Stimulated activated naive CD8-positive, alpha-beta T cell treated with anti-CD3 and anti-CD28 coated beads, Interleukin-15, amount 100 ng/mL, for 72 hours (primary cell): ENCODE results near the gene IGFN1.

ENCODE experiments used
- ATAC-seq: fragments of 150-1000 bp; cut with Tn5 transposase; 2 replicates; pipeline ENCODE4 v1.10.0; 2021; ENCODE audit warnings: mild to moderate bottlenecking, moderate library complexity
- DNase-seq, 2 donors: peaks; one replicate each; pipeline ENCODE4 v3.0.0; 2021 to 2022
- H3K27ac Mint-ChIP-seq, 2 donors: one replicate each; pipeline ENCODE4 v1.8.0; 2022; ENCODE audit warnings: mild to moderate bottlenecking in 2 of 2, mixed read lengths in 2 of 2, moderate library complexity in 2 of 2
- H3K27me3 Mint-ChIP-seq: one replicate; pipeline ENCODE4 v1.8.0; 2022; ENCODE audit warnings: mixed read lengths
- H3K4me1 Mint-ChIP-seq: one replicate; pipeline ENCODE4 v1.8.0; 2022; ENCODE audit warnings: mild to moderate bottlenecking, mixed read lengths
- H3K4me3 Mint-ChIP-seq, 2 donors: one replicate each; pipeline ENCODE4 v1.8.0; 2022; ENCODE audit warnings: mild to moderate bottlenecking in 2 of 2, mixed read lengths in 2 of 2, moderate library complexity in 1 of 2
- H3K9me3 Mint-ChIP-seq, 2 donors: one replicate each; pipeline ENCODE4 v1.8.0; 2022; ENCODE audit warnings: mixed read lengths in 2 of 2

Gene IGFN1

GRCh38 chr1:201266276-201266675 lies 75.7 kb downstream of the IGFN1 start:
- H3K27me3 Mint-ChIP-seq, result peaks cover 42% of the 10 kb centered on the region
- DNase-seq, result no peak
- ATAC-seq, result no peak
- H3K4me3 Mint-ChIP-seq, result no peak overlapping the region
- H3K4me1 Mint-ChIP-seq, result no peaks in the 10 kb centered on the region
- H3K9me3 Mint-ChIP-seq, result no peaks in the 10 kb centered on the region
- H3K27ac Mint-ChIP-seq, result no peak overlapping the region

- Mint-ChIP-seq H3K27me3 (peaks cover 37% of the 10 kb centered on the region), H3K27ac (no peak overlapping the region), H3K4me1 (no peaks in the 10 kb centered on the region), H3K9me3 (no peaks in the 10 kb centered on the region), H3K4me3 (no peak overlapping the region)
- ATAC-seq (no peak), DNase-seq (no peak)
Measured at GRCh38 chr1:201266774-201267173, 76.2 kb downstream of the IGFN1 start.

DNA sequence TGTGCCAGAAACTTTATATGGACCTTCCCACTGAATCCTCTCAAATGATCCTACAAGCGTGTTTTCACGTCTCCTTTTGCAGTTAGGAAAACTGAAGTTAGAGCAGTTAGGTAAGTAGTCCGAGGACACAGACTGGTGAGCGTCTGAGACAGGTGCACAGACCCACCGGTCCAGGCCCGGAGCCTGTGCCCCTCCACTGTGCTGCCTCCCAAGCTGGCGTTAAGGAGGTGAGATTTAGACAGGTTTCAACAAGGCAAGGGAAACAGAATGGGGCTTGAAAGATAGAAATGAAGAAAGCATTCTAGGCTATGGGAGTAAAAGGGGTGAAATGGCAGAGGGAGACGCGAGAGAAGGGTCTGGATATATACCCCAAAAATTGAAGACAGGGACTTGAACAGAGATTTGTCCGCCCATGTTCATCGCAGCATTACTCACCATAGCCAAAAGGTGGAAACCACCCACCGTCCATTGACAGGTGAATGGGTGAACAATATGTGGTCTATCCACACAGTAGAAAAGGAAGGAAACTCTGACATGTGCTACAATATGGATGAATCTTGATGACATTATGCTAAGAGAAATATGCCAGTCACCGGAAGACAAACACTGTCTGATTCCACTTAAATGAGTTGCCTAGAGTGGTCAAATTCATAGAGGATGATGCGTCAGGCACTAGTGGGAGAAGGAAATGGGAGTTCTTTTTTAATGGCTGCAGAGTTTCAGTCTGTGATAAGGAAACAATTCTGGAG lies 77.0 kb downstream of the IGFN1 start:
- H3K9me3 Mint-ChIP-seq, result no peaks in the 10 kb centered on the region
- H3K4me1 Mint-ChIP-seq, result no peaks in the 10 kb centered on the region
- no peak overlapping the region for H3K4me3 Mint-ChIP-seq
- H3K27me3 Mint-ChIP-seq, result peaks cover 36% of the 10 kb centered on the region
- H3K27ac Mint-ChIP-seq, result peak overlapping the region in 1 of 2 donors; percentile 21
- DNase-seq (no peak), ATAC-seq (no peak)

GRCh38 chr1:201268604-201269151 lies 78.1 kb downstream of the IGFN1 start:
- H3K4me1 Mint-ChIP-seq, result no peaks in the 10 kb centered on the region
- no peak for ATAC-seq
- DNase-seq, result no peak
- no peak overlapping the region for H3K27ac Mint-ChIP-seq
- no peaks in the 10 kb centered on the region for H3K9me3 Mint-ChIP-seq
- no peak overlapping the region for H3K4me3 Mint-ChIP-seq
- peaks cover 36% of the 10 kb centered on the region for H3K27me3 Mint-ChIP-seq

- Mint-ChIP-seq H3K27ac (no peak overlapping the region), H3K27me3 (peaks cover 36% of the 10 kb centered on the region), H3K9me3 (no peaks in the 10 kb centered on the region), H3K4me1 (no peaks in the 10 kb centered on the region), H3K4me3 (no peak overlapping the region)
- ATAC-seq (no peak), DNase-seq (no peak)
Measured at GRCh38 chr1:201269281-201269680, 78.7 kb downstream of the IGFN1 start.

- H3K27ac Mint-ChIP-seq, result no peak overlapping the region
- H3K9me3 Mint-ChIP-seq, result no peaks in the 10 kb centered on the region
- peaks cover 36% of the 10 kb centered on the region for H3K27me3 Mint-ChIP-seq
- ATAC-seq, result no peak
- DNase-seq, result no peak
- no peak overlapping the region for H3K4me3 Mint-ChIP-seq
- no peaks in the 10 kb centered on the region for H3K4me1 Mint-ChIP-seq
Measured at GRCh38 chr1:201269900-201270410, 79.3 kb downstream of the IGFN1 start.

GRCh38 chr1:201270616-201271390 lies 80.2 kb downstream of the IGFN1 start:
- Mint-ChIP-seq H3K27me3 (peaks cover 36% of the 10 kb centered on the region), H3K9me3 (no peaks in the 10 kb centered on the region), H3K4me1 (no peaks in the 10 kb centered on the region), H3K27ac (peak overlapping the region in 1 of 2 donors; percentile 27), H3K4me3 (no peak overlapping the region)
- no peak for DNase-seq
- ATAC-seq, result no peak

- Mint-ChIP-seq H3K4me3 (no peak overlapping the region), H3K9me3 (no peaks in the 10 kb centered on the region), H3K27ac (no peak overlapping the region), H3K27me3 (peaks cover 26% of the 10 kb centered on the region), H3K4me1 (no peaks in the 10 kb centered on the region)
- ATAC-seq, result no peak
- no peak for DNase-seq
Measured at GRCh38 chr1:201272799-201273198, 82.2 kb downstream of the IGFN1 start.

GRCh38 chr1:201274616-201275252 lies 84.1 kb downstream of the IGFN1 start:
- no peak overlapping the region for H3K27ac Mint-ChIP-seq
- no peak for DNase-seq
- H3K27me3 Mint-ChIP-seq, result peaks cover 25% of the 10 kb centered on the region
- no peak overlapping the region for H3K4me3 Mint-ChIP-seq
- no peaks in the 10 kb centered on the region for H3K9me3 Mint-ChIP-seq
- no peaks in the 10 kb centered on the region for H3K4me1 Mint-ChIP-seq
- ATAC-seq, result no peak

DNA sequence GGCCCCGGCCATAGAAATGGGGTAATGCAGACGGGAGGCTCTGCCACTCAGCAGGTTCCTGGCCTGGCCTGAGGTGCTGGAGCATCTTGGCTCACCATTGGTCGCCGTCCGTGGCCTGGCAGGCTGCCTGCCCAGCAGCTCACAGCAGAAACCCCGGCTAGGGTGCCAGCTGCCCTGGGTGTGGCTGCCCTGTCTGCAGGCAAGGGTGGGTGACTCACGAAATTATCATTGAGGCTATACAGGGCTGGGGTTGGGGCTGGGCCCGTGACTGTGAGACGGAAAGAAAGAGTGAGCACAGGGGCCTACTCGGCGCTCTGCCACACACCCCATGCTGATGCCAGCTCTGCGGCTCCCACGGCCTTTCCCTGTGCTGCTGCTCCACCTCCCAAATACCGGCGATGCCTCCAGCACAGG lies 84.6 kb downstream of the IGFN1 start:
- Mint-ChIP-seq H3K4me1 (no peaks in the 10 kb centered on the region), H3K9me3 (no peaks in the 10 kb centered on the region), H3K27ac (no peak overlapping the region), H3K27me3 (peaks cover 24% of the 10 kb centered on the region), H3K4me3 (no peak overlapping the region)
- ATAC-seq (no peak), DNase-seq (no peak)

GRCh38 chr1:201276891-201277290 lies 86.3 kb downstream of the IGFN1 start:
- no peaks in the 10 kb centered on the region for H3K9me3 Mint-ChIP-seq
- ATAC-seq (peak; percentile 23), DNase-seq (no peak)
- peak overlapping the region in 1 of 2 donors; percentile 43 for H3K27ac Mint-ChIP-seq
- H3K4me1 Mint-ChIP-seq, result no peaks in the 10 kb centered on the region
- H3K4me3 Mint-ChIP-seq, result no peak overlapping the region
- peaks cover 39% of the 10 kb centered on the region for H3K27me3 Mint-ChIP-seq

GRCh38 chr1:201277441-201277840 lies 86.8 kb downstream of the IGFN1 start:
- no peak for ATAC-seq
- no peaks in the 10 kb centered on the region for H3K4me1 Mint-ChIP-seq
- no peak overlapping the region for H3K27ac Mint-ChIP-seq
- no peak overlapping the region for H3K4me3 Mint-ChIP-seq
- no peaks in the 10 kb centered on the region for H3K9me3 Mint-ChIP-seq
- no peak for DNase-seq
- H3K27me3 Mint-ChIP-seq, result peaks cover 44% of the 10 kb centered on the region
